Thyroid gland (tissue), 4 donors: ENCODE data around the gene ANKRD6.

Experiments
- POLR2A ChIP-seq, 2 donors: fragments of 450-650 bp; IDR thresholded peaks; one replicate each; pipeline ENCODE4 v1.6.1; 2017; ENCODE audit warnings: antibody characterized with exemption in 2 of 2, mild to moderate bottlenecking in 2 of 2, moderate library complexity in 1 of 2
- TF ChIP-seq, protein P1 (sequence below), 6 experiments: fragments of 200-600 bp in 3 of 6; fragments of 450-650 bp in 3 of 6; sonication (generic) in 3 of 6; IDR thresholded peaks; one replicate each; pipeline ENCODE4 v1.5.1; 2016 to 2019; ENCODE audit warnings: antibody characterized with exemption in 6 of 6, mild to moderate bottlenecking in 2 of 6, inconsistent platforms in 1 of 6, moderate library complexity in 1 of 6

DNA sequence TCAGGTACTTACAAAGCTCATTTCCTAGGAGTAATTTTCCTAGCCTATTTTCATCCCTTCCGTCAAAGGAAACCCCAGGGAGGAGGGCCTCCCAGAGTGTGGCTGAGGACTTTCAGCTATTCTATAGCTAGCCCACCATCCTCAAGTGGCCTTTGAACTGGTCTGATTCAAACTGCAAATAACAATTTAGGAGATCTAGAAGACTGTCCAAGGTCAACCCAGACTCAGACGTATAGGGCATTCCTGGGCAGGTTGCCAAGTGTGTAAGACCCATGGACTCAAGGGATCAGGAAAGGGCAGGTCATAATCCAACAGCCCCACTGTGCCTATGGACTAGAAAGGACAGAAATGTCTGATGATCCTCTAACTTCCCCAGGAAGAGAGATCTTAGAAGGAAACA, 18.7 kb upstream of the ANKRD6 start:
- TF ChIP-seq, protein P1, sequence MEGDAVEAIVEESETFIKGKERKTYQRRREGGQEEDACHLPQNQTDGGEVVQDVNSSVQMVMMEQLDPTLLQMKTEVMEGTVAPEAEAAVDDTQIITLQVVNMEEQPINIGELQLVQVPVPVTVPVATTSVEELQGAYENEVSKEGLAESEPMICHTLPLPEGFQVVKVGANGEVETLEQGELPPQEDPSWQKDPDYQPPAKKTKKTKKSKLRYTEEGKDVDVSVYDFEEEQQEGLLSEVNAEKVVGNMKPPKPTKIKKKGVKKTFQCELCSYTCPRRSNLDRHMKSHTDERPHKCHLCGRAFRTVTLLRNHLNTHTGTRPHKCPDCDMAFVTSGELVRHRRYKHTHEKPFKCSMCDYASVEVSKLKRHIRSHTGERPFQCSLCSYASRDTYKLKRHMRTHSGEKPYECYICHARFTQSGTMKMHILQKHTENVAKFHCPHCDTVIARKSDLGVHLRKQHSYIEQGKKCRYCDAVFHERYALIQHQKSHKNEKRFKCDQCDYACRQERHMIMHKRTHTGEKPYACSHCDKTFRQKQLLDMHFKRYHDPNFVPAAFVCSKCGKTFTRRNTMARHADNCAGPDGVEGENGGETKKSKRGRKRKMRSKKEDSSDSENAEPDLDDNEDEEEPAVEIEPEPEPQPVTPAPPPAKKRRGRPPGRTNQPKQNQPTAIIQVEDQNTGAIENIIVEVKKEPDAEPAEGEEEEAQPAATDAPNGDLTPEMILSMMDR (IDR thresholded peaks at IDR 0.05) = no peak
- no peak for TF ChIP-seq POLR2A (IDR thresholded peaks at IDR 0.05)
